HG03095 (cell line): Measurements from ENCODE around the gene OR2V2.
"Not testable (repeated sequence)": the region's sequence is repeated elsewhere in the genome, so short reads cannot be mapped to it uniquely, and the experiment has no call there.

ENCODE experiments used
- ATAC-seq: cut with Tn5 transposase; IDR thresholded peaks from one replicate; pipeline ENCODE4 v1.9.1; 2021; ENCODE audit warnings: moderate library complexity; ENCODE audit not compliant: unreplicated experiment

OR2V2 gene, protein sequence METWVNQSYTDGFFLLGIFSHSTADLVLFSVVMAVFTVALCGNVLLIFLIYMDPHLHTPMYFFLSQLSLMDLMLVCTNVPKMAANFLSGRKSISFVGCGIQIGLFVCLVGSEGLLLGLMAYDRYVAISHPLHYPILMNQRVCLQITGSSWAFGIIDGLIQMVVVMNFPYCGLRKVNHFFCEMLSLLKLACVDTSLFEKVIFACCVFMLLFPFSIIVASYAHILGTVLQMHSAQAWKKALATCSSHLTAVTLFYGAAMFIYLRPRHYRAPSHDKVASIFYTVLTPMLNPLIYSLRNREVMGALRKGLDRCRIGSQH

DNA sequence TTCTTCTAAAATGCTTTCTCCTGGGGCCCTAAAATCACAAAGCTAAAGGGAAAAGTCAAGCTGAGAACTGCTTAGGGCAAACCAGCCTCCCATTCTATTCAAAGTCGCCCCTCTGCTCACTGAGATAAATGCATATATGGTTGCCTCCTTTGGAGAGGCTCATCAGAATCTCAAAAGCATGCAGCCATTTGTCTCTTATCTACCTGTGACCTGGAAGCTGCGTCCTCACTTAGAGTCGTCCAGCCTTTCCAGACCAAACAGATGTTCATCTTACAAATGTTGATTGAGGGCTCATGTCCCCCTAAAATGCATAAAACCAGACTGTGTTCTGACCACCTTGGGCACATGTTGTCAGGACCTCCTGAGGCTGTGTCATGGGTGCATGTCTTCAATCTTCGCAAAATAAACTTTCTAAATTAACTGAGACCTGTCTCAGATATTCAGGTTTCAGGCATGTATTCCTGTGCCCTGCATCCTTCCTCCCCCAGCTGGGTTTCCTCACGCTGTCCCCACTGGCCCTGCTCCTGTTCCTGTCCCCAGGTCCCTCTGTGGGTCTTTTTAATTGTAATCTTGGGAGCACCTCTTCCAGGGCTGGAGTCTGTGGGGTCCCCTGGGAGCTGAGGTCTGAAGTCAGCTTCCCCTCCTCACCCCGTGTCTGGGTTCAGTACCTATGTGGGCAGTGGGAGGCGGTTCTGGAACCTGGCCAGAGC is at the start of gene OR2V2:
TSS of gene OR2V2 (plus strand) at position 660 of the 710 bp plus-strand sequence. CDS start 7,357 bp downstream, outside the sequence.
- not testable (repeated sequence) for ATAC-seq

DNA sequence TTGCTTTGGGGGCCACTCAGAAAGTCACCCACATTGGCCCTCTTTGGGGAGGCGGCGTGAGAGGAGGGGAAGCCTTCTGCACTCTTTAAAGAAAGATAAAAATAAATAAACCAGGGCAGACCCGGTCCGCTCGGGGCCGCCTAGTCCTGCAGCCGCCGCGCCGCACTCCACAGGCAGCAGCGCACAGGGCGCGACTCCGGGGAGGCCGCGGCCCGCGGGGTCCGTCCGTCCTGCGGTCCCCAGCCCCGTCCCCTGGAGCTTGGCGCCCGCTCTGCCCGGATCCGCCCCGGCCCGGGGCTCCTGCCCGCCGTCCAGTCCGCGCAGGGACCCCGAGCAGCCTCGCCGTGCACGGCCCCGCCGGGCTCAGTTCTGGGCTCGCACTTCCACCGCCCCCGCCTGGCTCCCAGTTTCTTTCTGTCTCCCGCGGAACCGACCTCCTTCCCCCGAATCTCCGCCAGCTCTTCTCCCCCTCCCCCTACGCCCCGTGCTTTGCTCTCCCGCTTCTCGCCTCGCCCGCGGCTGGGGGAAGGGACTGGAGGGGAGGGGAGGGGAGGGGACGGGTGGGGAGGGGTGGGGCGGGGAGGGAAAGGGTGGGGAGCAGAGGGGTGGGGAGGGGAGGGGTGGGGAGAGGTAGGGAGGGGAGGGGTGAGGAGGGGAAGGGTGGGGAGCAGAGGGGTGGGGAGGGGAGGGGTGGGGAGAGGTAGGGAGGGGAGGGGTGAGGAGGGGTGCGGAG is 49.5 kb upstream of the OR2V2 start:
- ATAC-seq, result not testable (repeated sequence)

DNA sequence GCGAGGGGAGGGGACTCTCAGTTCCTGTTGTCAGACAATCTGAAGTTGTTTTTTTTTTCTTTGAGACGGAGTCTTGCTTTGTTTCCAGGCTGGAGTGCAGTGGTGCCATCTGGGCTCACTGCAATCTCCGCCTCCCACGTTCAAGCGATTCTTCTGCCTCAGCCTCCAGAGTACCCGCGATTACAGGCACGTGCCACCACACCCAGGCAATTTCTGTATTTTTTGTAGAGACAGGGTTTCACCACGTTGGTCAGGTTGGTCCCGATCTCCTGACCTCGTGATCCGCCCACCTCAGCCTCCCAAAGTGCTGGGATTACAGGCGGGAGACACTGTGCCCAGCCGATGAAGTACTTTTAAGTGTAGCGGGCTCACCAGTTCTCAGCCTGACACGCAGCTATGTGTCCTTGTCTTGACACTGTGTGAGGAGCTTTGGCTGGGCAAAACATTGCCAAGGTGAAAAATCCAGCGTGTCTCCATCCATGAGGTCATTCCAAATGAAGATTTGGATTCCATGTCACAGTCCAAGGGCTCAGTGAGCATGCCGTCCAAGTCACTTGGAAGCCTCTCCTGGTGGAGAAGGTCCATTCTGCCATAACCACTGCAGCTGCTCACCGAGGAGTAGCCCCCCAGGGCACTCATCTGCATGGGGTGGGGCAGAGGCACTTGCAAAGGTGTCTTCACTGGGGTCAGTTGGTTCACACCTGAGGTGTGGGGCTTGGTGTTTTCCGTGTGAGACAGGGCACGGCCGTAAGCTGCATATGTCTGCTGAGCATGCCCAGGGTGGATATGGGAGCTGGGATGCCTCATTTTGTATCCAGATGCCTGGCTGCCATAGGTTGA is 48.4 kb upstream of the OR2V2 start:
- ATAC-seq, result no peak

DNA sequence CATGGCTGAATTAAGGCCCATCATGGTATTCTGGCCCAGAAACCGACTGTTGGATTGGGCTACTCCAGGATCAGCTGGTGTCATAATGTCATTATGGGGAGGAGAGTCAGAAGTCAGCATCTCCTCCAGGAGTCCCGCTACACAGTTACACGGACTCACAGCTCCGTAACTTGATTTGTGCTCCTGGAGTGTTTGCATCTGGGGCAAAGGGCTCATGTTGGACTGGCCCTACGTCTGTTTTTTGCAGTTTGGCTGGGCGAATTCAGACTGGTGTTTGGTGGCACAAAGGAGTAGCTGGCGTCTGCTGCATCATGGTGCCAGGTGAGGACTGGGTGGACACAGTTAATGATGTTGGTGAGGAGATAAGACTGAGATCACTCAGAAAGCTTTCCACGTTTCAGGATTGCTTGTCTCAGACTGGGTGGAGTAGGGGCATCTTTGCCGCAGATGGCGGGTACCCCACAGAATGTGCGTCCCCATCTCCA is 47.7 kb upstream of the OR2V2 start:
- ATAC-seq, result no peak

DNA sequence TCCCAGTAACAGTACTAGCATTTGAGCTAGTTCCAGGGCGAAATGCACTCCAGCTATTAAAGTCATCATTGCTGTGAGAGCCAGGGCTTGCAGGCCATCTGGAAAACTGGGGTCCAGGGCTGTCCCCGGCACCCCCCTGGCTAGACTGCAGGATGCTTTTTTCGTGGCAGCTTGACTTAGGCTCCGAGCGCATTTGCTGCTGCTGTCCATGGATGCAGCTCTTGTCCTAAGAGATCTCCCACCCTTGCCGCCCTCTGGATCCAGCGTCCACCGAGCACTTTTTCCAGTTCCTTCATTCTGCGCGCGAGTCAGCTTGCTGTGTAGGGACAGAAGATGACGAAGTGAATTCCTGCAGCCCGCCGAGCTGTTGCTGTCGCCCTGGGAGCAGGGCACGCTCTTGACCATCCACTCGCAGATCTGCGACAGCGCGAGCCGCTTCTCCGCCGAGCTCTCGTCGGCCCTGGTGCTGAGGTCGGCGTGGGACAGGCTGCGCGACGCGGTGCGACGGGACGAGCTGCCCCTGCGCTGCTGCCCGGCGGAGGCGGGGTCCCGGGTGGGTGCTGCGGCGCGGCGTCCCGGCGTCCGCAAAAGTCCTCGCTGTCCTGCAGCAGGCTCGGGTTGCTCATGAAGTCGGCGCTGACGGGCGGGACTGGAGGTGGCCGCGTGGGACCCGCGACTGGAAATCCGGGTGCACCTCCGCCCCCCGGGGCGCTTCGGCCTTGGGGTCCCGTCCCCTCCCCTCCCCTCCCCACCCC is 47.1 kb upstream of the OR2V2 start:
- ATAC-seq, result no peak

DNA sequence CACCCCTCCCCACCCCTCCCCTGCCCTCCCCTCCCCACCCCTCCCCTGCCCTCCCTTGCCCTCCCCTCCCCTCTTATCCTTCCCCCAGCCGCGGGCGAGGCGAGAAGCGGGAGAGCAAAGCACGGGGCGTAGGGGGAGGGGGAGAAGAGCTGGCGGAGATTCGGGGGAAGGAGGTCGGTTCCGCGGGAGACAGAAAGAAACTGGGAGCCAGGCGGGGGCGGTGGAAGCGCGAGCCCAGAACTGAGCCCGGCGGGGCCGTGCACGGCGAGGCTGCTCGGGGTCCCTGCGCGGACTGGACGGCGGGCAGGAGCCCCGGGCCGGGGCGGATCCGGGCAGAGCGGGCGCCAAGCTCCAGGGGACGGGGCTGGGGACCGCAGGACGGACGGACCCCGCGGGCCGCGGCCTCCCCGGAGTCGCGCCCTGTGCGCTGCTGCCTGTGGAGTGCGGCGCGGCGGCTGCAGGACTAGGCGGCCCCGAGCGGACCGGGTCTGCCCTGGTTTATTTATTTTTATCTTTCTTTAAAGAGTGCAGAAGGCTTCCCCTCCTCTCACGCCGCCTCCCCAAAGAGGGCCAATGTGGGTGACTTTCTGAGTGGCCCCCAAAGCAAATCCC is 46.2 kb upstream of the OR2V2 start:
- ATAC-seq, result not testable (repeated sequence)

DNA sequence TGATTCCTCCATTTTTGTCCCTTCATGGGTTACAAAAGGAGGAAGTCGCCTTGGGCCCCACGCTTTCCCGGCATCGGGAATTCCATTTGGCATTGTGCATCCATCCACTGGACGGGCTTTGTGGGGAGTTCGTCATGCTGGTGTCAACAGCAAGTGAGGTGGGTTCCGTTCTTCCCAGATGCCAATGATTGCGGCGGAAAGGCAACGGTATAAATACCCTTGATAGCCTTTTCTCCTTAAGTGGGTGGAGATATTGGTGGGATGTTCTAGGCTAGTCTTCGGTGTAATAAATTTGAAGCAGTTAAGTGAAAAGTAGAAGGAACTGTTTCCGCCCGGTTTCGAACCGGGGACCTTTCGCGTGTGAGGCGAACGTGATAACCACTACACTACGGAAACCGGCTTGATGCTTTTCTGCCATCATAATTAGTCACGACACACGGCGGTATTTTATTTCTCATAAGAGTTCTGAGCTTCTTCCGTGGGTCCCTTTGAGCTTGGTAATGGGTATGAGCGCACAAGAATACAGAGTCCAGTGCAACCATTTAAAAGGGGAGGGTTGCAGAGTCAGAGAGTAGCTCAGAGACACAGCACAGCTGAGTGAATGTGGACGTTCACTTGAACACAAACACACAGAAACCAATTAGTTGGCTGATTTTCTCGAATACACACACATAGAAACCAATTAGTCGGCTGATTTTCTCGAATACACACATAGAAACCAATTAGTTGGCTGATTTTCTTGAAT is 45.3 kb upstream of the OR2V2 start:
- ATAC-seq, result not testable (repeated sequence)

DNA sequence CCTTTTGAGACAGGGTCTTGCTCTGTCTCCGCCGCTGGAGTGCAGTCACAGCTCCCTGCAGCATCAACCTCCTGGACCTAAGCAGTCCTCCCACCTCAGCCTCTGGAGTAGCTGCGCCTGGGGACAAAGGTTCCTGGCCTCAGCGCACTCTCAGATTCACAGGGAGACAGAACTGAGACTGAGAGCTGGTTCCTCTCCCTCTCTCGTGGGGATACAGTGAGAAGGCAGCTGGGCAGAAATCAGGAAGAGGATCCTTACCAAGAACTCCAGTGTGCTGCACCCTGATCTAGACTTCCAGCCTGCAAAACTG is 43.2 kb upstream of the OR2V2 start:
- ATAC-seq, result not testable (repeated sequence)

DNA sequence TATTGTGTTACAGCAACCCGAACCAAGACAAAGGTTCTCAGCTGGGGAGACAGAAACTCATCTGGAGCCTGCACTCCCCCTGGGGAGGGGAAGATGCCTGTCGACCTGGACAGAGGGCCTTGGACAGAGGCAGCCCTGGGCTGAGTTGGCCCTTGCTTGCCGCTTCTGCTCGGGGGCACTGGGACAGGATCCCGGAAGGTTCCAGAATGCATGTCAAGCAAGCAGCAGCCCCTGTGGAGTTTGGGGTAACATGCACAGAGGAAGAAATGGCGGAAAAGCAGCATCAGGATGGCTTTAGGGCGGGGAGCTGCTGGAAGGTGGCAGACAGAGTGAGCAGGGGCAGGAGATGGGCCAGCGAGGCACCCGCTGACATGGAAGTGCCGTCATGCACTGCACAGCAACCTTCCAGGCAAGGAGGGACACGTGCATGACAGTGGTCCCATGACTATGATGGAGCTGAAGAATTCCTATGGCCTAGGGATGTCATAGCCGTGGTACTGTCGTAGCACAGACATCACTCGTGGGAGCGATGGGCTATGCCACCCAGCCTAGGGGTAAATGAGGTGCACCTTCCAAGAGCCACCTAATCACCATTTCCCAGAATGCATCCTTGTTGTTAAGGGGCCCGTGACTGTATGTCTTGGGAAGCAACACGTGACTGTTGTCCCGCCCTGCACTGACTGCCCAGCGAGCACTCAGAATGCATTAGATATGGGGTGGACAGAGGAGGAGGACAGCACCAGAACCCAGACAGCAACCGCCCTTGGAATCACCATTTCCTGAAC is 42.6 kb upstream of the OR2V2 start:
- not testable (repeated sequence) for ATAC-seq

DNA sequence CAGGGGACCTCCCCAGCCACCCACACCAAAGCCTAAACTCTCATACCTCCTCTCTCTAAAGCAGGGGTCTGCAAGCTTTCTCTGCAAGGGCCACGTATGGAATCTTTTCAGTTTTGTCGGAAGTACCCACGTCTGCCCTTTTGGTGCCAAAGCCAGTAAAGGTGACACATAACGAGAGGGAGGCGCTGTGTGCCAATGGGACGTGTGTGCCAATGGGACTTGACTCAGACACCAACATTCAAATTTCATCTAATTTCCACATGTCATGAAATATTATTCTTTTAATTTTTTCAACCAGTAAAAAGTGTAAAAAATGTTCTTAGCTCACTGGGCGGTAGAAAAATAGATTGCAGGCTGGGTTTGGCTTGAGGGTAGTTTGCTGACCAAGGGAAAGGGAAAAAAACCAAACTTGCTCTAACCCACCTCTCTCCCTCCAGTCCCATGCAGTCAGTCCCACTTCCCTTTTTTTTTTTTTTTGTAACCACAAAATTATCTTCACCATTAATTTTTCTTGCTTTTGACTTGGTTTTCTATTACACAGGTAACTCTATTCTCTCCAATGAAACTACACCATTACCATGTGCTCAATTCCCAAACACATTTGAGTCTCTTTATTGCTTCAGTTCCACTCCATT is 41.9 kb upstream of the OR2V2 start:
- ATAC-seq, result no peak

DNA sequence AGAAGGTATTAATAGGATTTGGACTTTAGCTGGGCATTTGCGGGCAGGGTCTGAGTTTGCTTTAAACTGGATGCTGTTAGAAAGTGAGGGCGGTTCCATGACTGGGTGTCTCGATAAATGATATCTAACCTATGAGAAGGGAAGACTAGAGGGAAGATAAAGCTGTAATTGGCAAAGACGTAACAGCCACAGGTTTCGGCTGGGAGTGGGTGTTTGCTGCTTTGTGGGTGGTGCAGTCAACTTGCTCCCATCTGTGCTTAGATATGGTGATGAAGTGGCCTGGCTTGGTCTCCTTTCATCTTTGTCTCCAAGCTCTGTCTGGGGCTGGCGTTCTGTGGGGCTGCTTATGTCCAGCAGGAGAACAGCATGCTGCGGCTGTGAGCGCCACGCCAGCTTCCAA is 39.7 kb upstream of the OR2V2 start:
- no peak for ATAC-seq

DNA sequence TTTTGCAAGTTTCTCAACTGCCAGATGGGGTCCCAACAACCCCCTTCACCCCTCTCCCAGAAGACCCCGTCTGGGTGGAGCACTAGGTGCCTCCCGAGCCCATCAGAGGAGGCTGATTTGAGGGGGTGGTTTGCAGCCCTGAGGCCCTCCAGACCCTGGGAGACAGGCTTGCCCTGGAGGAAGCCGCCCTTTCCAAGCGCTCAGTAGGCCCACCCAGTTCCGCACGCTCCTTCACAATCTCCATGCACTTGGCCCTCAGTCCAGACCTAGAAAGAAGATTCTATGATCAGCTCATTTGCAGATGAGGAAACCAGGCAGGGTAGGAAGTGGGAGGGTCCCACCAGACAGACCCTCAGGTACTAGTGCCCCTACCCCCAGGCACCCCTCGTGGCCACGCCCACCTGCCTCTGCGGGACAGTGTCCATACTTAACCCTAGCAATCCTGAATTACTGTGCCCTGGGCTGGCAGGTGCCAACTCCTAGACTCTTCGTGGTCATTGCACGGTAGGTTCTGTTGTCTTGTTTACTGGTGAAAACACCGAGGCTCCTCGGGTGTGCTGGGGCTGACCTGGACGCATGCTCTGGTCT is 38.7 kb upstream of the OR2V2 start:
- no peak for ATAC-seq

DNA sequence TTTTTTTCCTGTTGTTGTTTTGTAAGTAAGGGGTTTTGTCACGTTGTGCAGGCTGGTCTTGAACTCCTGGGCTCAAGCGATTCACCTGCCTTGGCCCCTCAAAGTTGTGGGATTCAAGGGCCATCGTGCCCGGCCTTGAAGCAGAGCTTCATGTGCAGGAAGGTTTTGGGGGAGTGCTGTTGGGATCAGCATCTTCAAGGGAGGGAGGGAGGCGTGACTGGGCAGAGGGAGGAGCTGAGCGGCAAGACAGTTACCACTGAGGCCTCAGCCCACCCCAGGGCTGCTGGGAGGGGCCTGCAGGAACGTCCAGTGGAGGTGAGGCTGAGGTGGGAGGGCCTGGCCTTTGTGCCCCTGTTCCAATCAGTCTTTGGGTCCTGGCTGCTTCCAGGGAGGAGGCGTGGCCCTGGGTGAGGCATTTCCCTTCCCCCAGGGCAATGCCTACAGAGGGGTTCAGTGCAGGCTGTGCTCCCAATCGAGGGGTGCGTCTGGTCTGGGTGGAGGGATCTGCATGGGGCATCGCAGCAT is 37.8 kb upstream of the OR2V2 start:
- no peak for ATAC-seq

DNA sequence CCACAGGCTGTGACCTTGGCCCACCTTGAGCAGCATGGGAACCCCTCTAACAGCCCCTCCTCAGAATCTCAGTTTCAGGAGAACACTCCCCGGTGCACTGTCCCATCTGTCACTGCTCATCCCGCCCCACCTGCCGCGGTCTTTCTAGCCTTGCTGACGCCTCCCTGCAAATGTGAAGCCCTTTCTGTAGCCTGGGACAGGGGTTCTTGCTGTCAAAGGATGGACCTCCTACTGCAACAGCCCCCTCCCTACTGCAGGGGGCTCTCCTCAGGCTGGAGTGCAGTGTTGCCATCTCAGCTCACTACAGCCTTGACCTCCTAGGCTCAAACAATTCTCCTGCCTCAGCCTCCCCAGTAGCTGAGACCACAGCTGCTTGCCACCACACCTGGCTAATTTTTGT is 36.4 kb upstream of the OR2V2 start:
- no peak for ATAC-seq

DNA sequence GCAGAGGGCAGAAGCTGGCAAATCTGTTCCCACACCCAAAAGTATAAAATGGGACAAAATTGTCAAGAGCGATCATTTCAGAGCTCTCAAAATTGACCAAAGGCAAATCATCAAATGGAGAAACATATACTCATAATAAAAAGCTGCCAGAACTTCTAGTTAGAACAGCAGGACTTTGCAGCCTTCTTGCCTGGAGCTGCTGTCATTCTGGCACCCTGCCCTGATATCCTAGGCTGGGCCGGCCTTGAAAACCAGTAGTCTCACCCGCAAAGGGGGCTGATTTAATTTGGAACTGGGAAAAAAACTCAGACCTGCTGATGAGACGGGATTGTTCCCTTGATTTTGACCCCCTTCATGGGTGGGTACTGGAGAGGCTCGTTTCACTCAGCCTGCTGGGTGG is 34.9 kb upstream of the OR2V2 start:
- ATAC-seq, result no peak

DNA sequence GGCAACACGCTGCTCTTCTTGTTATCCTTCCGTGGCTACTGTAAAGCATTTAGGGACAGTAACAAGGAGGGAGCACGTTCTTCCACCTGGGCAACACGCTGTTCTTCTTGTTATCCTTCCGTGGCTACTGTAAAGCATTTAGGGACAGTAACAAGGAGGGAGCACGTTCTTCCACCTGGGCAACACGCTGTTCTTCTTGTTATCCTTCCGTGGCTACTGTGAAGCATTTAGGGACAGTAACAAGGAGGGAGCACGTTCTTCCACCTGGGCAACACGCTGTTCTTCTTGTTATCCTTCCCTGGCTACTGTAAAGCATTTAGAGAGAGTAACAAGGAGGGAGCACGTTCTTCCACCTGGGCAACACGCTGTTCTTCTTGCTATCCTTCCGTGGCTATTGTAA is 33.8 kb upstream of the OR2V2 start:
- ATAC-seq, result not testable (repeated sequence)

DNA sequence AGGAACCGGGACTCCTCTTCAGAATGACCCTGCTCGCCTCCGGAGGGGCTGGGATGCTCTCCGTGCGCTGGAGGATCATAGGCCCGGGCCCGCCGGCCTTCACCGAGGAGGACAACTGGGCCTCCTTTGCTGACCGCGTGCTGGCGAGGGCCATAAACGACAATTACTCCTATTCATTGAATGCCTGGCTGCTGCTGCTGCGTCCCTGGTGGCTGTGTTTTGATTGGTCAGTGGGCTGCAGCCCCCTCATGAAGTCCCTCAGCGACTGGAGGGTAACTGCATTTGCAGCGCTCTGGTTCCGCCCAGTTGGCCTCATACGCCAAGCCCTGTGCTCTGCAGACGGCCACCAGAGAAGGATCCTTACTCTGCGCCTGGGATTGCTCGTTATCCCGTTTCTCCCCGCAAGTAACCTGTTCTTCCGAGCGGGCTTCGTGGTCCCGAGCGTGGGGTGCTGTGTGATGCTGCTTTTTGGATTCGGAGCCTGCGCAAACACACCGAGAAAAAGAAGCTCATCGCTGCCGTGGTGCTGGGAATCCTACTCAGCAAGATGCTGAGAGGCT is 33.0 kb upstream of the OR2V2 start:
- ATAC-seq, result no peak
